Activated naive CD4-positive, alpha-beta T cell treated with anti-CD3 and anti-CD28 coated beads for 36 hours (primary cell): Measurements from ENCODE around the gene GBP3. TPM values are rescaled to one million over a fixed set of nuclear protein-coding genes. Genes with fewer than 3 reads are reported as not detected.

Experiments used
- CTCF ChIA-PET: fragments of 350-600 bp; sonication (Branson Sonifier 250); formaldehyde crosslinking; loops from one replicate; lab custom pipeline; 2021; ENCODE audit warnings: antibody characterized with exemption; lab: Charles Lee
- DNase-seq: peaks from one replicate; pipeline ENCODE4 v3.0.0-alpha.2; 2020
- H3K27ac Mint-ChIP-seq: one replicate; pipeline ENCODE4 v1.8.0; 2021; ENCODE audit warnings: mild to moderate bottlenecking, mixed read lengths
- H3K27me3 Mint-ChIP-seq: one replicate; pipeline ENCODE4 v1.8.0; 2021; ENCODE audit warnings: low read depth, mixed read lengths
- H3K36me3 Mint-ChIP-seq: one replicate; pipeline ENCODE4 v1.8.0; 2021; ENCODE audit warnings: low read depth, mixed read lengths
- H3K4me1 Mint-ChIP-seq: one replicate; pipeline ENCODE4 v1.8.0; 2021; ENCODE audit warnings: low read depth, mixed read lengths
- H3K4me3 Mint-ChIP-seq: one replicate; pipeline ENCODE4 v1.8.0; 2021; ENCODE audit warnings: mild to moderate bottlenecking, moderate library complexity, mixed read lengths
- H3K9me3 Mint-ChIP-seq: one replicate; pipeline ENCODE4 v1.8.0; 2021; ENCODE audit warnings: mixed read lengths
- intact Hi-C: fragments of 100-400 bp; cut with micrococcal nuclease; formaldehyde crosslinking; loops from one replicate; pipeline ENCODE4 v1.15.1; 2023
- total RNA-seq, 2 experiments: library from RNA; stranded (reverse); gene quantifications; one replicate each; pipeline ENCODE4 v1.2.3, GENCODE V29; 2021

GBP3 gene
- total RNA-seq, 2 experiments from 2014 or later, result 1.4 to 1.8 TPM

GRCh38 chr1:88973520-88974137, 49.0 kb downstream of the GBP3 start:
- peaks cover 16% of the 10 kb centered on the region for H3K36me3 Mint-ChIP-seq
- H3K27ac Mint-ChIP-seq, result no peak overlapping the region
- CTCF ChIA-PET, result interaction anchor here (0.5 to 1.9 kb wide), 17 partner anchors 11 to 607 kb away, joined by 3 to 8 read pairs (median 4); partner anchors contain the start of genes GBP1, GBP6 and GTF2B
- peaks cover 27% of the 10 kb centered on the region for H3K4me1 Mint-ChIP-seq
- intact Hi-C loops, result loop anchor here (1.0 kb wide), 3 partner anchors 25 to 385 kb away; no protein-coding TSS in a partner anchor
- no peaks in the 10 kb centered on the region for H3K27me3 Mint-ChIP-seq
- DNase-seq, result no peak
- no peaks in the 10 kb centered on the region for H3K9me3 Mint-ChIP-seq
- H3K4me3 Mint-ChIP-seq, result no peak overlapping the region

- CTCF ChIA-PET, result no interaction called here
- no peak overlapping the region for H3K27ac Mint-ChIP-seq
Measured at GRCh38 chr1:88961647-88962275, 60.9 kb downstream of the GBP3 start.

GRCh38 chr1:88961081-88961480, 61.6 kb downstream of the GBP3 start:
- Mint-ChIP-seq H3K4me3 (no peak overlapping the region), H3K36me3 (peaks cover 32% of the 10 kb centered on the region), H3K27me3 (no peaks in the 10 kb centered on the region), H3K27ac (no peak overlapping the region), H3K9me3 (no peaks in the 10 kb centered on the region), H3K4me1 (no peaks in the 10 kb centered on the region)
- no peak for DNase-seq
- intact Hi-C loops, result no loop called here
- CTCF ChIA-PET, result interaction anchor here (0.6 to 0.8 kb wide), 2 partner anchors 16 to 43 kb away, joined by 3 read pairs; no protein-coding TSS in a partner anchor

More at GRCh38 chr1:88961647-88962275, 60.9 kb downstream of the GBP3 start:
- Mint-ChIP-seq H3K27me3 (no peaks in the 10 kb centered on the region), H3K4me1 (no peaks in the 10 kb centered on the region), H3K4me3 (no peak overlapping the region), H3K9me3 (no peaks in the 10 kb centered on the region), H3K36me3 (peaks cover 29% of the 10 kb centered on the region)
- intact Hi-C loops, result no loop called here
- DNase-seq, result no peak

Other genes with a start within 250 kb of the GBP3 start
- 10 to 100 TPM; 35.2 to 36.1 TPM for gene GTF2B, start 131.3 kb downstream of the GBP3 start, total RNA-seq
- 10 to 100 TPM; 52.4 to 56.4 TPM for gene KYAT3, start 30.2 kb downstream of the GBP3 start, total RNA-seq
- gene RBMXL1, start 30.2 kb downstream of the GBP3 start, total RNA-seq, result 10 to 100 TPM; 20.7 to 22.0 TPM
- 10 to 100 TPM; 48.2 to 52.8 TPM for gene GBP1, start 42.3 kb upstream of the GBP3 start, total RNA-seq
- gene GBP2, start 103.2 kb upstream of the GBP3 start, total RNA-seq, result 100 to 1,000 TPM; 338 to 351 TPM
- under 1 TPM in 1 of 2 experiments, not detected in 1; 0.12 TPM for gene GBP7, start 153.1 kb upstream of the GBP3 start, total RNA-seq
- 10 to 100 TPM; 22.9 to 23.2 TPM for gene GBP4, start 176.1 kb upstream of the GBP3 start, total RNA-seq
- 10 to 100 TPM; 84.3 to 85.5 TPM for gene GBP5, start 250.0 kb upstream of the GBP3 start, total RNA-seq